ENCODE measurements around the gene CLEC10A.

CLEC10A gene

DNA sequence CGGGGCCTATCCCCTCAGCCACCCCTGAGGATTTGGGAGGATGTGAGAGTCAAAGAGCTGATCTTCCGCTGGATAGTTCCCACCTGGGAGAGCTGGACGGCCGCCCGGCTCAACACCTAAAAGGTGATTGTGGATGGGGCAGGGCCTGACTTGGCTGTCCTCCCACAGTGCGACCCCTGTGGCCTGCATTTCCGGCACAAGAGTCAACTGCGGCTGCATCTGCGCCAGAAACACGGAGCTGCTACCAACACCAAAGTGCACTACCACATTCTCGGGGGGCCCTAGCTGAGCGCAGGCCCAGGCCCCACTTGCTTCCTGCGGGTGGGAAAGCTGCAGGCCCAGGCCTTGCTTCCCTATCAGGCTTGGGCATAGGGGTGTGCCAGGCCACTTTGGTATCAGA is 52.7 kb downstream of the CLEC10A start:
- Histone ChIP-seq H3K27ac (no peak overlapping the region), H3K9me3 (ENCODE audit: control insufficient read depth, low read length) (no peaks in the 10 kb centered on the region), H3K4me3 (ENCODE audit: low read depth, low read length) (no peak overlapping the region)

DNA sequence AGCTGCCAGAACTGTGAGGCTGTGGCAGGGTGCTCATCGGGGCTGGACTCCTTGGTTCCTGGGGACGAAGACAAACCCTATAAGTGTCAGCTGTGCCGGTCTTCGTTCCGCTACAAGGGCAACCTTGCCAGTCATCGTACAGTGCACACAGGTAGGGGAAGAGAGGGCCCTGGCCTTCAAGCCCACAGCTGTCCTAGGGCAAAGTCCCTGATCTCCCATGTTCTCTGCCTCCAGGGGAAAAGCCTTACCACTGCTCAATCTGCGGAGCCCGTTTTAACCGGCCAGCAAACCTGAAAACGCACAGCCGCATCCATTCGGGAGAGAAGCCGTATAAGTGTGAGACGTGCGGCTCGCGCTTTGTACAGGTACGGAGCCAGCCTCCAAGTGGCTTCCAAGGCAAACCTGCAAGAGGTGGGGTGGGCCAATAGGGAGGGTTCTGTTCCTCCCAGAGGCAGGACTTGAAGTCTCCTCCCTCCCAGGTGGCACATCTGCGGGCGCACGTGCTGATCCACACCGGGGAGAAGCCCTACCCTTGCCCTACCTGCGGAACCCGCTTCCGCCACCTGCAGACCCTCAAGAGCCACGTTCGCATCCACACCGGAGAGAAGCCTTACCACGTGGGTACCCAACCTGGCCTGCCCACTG is 53.5 kb downstream of the CLEC10A start:
- H3K4me2 ChIP-seq (ENCODE audit: low read length) = no peak overlapping the region
- no peaks in the 10 kb centered on the region for H3K79me2 ChIP-seq
- no peak overlapping the region for H2AFZ ChIP-seq
- no peaks in the 10 kb centered on the region for H3K9me3 ChIP-seq (ENCODE audit: control insufficient read depth, low read length)
- no peak overlapping the region for H3K27ac ChIP-seq
- no peak overlapping the region for H3K9ac ChIP-seq
- H3K27me3 ChIP-seq (ENCODE audit: control insufficient read depth, insufficient read depth, low read length) = no peaks in the 10 kb centered on the region
- TF ChIP-seq, protein P1, sequence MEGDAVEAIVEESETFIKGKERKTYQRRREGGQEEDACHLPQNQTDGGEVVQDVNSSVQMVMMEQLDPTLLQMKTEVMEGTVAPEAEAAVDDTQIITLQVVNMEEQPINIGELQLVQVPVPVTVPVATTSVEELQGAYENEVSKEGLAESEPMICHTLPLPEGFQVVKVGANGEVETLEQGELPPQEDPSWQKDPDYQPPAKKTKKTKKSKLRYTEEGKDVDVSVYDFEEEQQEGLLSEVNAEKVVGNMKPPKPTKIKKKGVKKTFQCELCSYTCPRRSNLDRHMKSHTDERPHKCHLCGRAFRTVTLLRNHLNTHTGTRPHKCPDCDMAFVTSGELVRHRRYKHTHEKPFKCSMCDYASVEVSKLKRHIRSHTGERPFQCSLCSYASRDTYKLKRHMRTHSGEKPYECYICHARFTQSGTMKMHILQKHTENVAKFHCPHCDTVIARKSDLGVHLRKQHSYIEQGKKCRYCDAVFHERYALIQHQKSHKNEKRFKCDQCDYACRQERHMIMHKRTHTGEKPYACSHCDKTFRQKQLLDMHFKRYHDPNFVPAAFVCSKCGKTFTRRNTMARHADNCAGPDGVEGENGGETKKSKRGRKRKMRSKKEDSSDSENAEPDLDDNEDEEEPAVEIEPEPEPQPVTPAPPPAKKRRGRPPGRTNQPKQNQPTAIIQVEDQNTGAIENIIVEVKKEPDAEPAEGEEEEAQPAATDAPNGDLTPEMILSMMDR (IDR thresholded peaks at IDR 0.05) = no peak
- H3K4me3 ChIP-seq (ENCODE audit: low read depth, low read length) = no peak overlapping the region
- H3K4me1 ChIP-seq = no peaks in the 10 kb centered on the region
- H3K36me3 ChIP-seq (ENCODE audit: control insufficient read depth, insufficient read depth, low read length) = no peaks in the 10 kb centered on the region

More for the DNA sequence above, 52.7 kb downstream of the CLEC10A start:
- Histone ChIP-seq H3K27me3 (ENCODE audit: control insufficient read depth, insufficient read depth, low read length) (no peaks in the 10 kb centered on the region), H3K4me2 (ENCODE audit: low read length) (no peak overlapping the region), H3K4me1 (no peaks in the 10 kb centered on the region), H2AFZ (no peak overlapping the region), H3K79me2 (no peaks in the 10 kb centered on the region), H3K36me3 (ENCODE audit: control insufficient read depth, insufficient read depth, low read length) (no peaks in the 10 kb centered on the region), H3K9ac (no peak overlapping the region)
- TF ChIP-seq, protein P1 (IDR thresholded peaks at IDR 0.05) = no peak

- no peak overlapping the region for H2AFZ ChIP-seq
- no peaks in the 10 kb centered on the region for H3K27me3 ChIP-seq (ENCODE audit: control insufficient read depth, insufficient read depth, low read length)
- no peaks in the 10 kb centered on the region for H3K9me3 ChIP-seq (ENCODE audit: control insufficient read depth, low read length)
- H3K27ac ChIP-seq = no peak overlapping the region
- no peaks in the 10 kb centered on the region for H3K79me2 ChIP-seq
- no peaks in the 10 kb centered on the region for H3K36me3 ChIP-seq (ENCODE audit: control insufficient read depth, insufficient read depth, low read length)
- no peaks in the 10 kb centered on the region for H3K4me1 ChIP-seq
- no peak overlapping the region for H3K9ac ChIP-seq
- no peak overlapping the region for H3K4me2 ChIP-seq (ENCODE audit: low read length)
- TF ChIP-seq, protein P1 (IDR thresholded peaks at IDR 0.05) = no peak
- no peak overlapping the region for H3K4me3 ChIP-seq (ENCODE audit: low read depth, low read length)
Measured at GRCh38 chr17:7025245-7025644, 54.8 kb downstream of the CLEC10A start.

Data from parathyroid adenoma (tissue), 2 donors.